HG03469 (cell line): Measurements from ENCODE around the gene ZBTB32.
A peak's percentile ranks its signal among the peaks of the same experiment; 100 is the strongest.

ENCODE experiments used
- ATAC-seq: cut with Tn5 transposase; IDR thresholded peaks from one replicate; pipeline ENCODE4 v1.9.1; 2021; ENCODE audit warnings: mild to moderate bottlenecking, moderate library complexity, moderate number of reproducible peaks; ENCODE audit not compliant: unreplicated experiment

ZBTB32 gene

DNA sequence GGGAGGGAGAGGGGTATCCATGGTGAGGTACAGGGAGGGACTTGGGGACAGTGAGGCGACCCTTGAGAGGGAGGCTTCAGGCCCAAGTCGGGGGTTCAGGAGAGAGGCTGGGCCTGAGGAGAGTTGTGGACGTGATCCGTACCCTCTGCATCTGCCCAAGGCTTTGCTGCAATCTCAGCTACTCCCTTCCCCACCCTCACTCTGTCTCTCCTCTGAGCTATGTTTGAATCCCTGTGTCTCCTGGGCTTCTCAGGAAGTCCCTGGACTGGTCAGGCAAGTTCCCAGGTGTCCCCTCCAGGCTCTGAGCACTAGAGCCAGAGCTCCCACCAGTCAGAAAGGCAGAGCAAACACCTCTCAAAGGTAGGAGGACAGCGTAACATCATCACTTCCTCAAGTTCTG is 45.8 kb downstream of the ZBTB32 start:
- no peak for ATAC-seq

GRCh38 chr19:35751839-35752745 is 47.7 kb downstream of the ZBTB32 start:
- no peak for ATAC-seq

- ATAC-seq, result no peak
Observed at GRCh38 chr19:35752746-35753350, 48.5 kb downstream of the ZBTB32 start.

DNA sequence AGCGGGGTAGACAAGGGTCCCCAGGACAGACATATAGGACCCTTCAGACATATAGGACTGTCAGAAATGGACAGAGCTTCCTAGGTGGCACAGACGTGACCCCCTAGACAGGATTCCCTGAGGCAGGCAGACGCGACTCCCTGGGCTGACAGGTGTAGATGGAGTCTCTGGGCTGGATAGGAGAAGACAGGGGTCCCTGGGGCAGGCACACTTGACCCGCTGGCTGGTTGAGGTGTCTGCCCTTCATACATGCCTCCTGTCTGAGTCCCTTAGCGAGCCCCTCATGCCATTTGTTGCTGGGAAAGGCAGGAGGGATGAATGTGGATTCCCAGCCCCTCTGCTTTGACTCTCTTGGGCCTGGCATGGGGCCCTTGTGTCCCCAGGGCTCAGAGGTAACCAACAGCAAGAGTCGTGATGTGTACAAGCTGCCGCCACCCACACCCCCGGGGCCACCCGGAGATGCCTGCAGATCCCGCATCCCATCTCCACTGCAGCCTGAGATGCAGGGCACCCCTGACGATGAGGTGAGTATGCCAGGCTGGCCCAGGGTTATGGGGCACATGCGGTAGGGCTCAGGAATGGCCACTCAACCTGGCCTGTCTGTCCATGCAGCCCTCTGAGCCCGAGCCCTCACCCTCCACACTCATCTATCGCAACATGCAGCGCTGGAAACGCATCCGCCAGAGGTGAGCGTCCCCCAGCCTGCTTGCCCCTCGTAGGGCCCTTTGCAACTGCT is 49.4 kb downstream of the ZBTB32 start:
- ATAC-seq, result no peak

GRCh38 chr19:35754370-35755130 is 50.2 kb downstream of the ZBTB32 start:
- no peak for ATAC-seq

DNA sequence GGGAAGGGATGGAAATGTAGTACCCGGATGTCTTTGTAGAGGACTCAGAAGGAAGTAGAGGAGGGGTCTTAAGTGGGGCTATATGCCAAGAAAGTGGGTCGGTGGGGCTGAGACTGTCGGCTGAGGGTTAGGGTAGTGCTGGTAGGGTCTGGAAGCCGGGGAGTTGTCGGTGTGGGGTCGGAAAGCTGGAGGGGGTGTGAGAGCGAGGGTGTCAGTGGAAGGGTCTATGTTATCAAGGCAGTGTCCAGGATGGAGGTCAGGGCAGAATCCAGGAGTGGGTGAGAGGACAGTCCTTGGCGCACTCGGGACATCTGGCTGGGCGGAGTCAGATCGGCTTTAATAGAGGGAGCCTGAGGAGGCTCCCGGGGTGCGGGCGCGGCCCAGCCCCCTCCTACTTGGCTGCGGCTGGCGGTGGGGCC is 50.8 kb downstream of the ZBTB32 start:
- no peak for ATAC-seq

- no peak for ATAC-seq
Observed at GRCh38 chr19:35755550-35756376, 51.4 kb downstream of the ZBTB32 start.

DNA sequence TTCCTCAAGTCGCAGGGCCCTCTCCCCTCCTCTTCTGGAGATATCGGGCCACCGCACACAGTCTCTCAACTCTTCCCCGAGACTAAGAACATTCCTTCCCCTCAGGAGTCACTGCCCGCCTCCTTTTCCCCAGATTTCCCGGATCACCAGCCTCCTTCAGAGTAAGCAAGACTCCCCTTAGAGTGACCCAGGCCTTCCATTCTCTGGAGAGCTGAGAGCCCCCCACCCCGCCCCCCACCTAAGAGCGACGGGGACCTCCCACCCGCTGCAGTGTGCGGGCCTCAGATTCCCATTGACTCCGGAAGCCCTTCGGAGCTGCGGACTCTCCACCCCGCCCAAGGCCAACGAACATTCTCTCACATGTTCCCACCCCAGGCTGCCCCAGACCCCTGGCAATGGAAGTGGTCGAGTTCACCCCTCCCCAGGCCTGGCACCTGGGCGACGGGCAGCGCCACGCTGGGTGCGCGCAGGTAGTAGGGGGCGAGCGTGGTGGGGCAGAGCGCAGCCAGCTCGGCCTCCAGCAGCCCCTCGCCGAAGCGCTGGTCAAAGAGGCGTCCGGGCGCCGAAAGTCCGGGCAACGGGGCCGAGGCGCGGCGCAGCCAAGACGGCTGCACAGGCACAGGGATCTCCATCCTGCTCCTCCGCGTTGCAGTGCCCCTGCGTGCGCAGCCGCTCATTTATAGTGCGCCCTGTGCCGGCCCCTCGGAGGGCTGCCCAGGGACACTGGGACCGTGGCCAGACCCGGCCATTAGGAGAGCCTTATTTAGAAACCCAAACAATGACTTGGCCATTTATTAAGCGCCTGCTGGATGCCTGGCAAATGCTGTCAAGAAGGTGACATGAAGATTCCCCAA is 52.2 kb downstream of the ZBTB32 start, which contains the start of gene HSPB6:
HSPB6 (minus strand) TSS at position 653 of the 854 bp plus-strand sequence; CDS start at position 632, 21 bp downstream.
- ATAC-seq, result no peak

DNA sequence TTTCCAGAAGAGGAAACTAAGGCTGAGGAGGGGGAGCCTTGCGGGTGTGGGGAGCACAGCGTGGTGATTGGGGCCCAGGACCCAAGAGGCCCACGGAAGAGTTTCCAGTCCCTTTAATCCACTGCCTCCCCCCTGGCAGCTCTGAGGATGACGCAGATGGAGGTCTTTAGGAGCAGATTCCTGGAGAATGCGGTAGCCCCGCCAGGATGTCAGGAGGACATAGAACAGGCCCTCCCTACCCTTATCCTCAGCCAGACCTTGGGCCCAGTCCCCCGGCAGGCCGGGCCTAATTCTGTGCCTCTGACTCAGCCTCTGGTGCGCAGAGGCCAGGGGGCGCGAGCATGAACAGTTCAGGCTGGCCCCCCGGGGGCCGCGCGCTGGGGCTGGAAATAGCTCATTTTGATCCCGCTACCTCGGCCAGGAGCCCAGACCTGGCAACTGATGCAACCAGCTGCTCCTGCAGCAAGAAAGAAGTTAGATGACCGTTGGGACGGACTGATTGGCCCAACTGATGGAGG is 52.9 kb downstream of the ZBTB32 start:
- ATAC-seq, result no peak

DNA sequence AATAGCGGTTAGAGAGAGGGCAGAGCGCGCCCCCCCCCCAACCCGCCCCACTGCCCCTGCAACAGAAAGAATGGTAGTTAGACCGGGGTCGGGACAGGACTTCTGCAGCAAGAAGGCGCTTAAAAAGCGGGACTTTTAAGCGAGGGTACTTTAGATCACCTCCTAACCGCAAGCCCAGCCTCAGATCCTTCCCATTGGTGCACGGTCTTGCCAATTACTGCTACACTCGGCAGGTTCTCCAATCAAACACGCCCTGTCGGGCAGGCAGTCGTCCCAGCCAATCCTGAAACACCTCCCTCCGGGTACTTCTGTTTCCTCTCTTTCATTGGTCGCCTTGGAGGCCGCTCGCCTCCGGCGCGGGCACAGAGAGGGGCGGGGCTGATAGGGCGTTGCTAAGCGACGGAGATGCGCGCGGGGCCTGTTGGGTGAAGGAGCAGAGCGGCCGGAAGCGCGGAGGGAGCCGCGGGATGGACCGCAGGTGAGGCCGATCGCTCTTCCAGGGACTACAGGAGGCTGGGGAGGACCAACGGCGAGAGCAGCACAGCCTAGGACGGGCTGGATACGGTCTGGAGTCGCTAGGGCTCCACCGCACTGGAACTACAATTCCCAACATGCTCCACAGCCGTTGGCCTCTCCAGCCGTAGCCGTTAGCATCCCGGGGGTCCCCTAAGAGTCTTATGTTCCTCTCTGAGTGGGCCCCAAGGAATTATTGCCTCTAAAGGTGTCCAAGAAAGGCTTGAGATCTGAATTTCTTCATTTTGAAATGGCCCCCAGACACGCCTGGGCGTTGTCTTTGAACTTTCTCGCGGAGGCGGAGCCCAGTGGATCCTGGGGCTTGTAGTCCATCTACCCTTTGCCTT is 53.6 kb downstream of the ZBTB32 start, which contains the start of gene PROSER3:
PROSER3 (plus strand) TSS at position 428 of the 860 bp plus-strand sequence; CDS start at position 468, 40 bp downstream.
- ATAC-seq, result peak; percentile 92

DNA sequence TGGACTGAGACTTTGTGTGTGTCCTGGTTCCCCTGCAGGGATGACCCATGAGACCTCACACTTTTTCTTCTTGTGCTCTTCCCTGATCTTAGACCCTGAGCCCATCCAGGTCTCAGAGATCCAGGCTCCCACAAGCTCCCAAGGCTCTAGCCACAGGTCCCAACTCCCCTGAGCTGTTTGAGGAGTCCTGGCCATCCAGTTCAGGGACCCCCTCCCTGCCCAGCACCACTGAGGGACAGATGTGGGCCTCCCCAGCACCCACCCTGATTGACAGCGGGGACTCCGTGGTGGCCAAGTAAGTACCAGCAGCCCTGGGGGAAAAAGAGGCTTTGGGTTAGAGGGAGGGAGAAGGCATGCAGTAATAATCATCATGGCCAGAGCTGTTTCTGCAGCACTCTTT is 55.3 kb downstream of the ZBTB32 start:
- no peak for ATAC-seq

- ATAC-seq, result no peak
Observed at GRCh38 chr19:35760711-35761349, 56.5 kb downstream of the ZBTB32 start.

DNA sequence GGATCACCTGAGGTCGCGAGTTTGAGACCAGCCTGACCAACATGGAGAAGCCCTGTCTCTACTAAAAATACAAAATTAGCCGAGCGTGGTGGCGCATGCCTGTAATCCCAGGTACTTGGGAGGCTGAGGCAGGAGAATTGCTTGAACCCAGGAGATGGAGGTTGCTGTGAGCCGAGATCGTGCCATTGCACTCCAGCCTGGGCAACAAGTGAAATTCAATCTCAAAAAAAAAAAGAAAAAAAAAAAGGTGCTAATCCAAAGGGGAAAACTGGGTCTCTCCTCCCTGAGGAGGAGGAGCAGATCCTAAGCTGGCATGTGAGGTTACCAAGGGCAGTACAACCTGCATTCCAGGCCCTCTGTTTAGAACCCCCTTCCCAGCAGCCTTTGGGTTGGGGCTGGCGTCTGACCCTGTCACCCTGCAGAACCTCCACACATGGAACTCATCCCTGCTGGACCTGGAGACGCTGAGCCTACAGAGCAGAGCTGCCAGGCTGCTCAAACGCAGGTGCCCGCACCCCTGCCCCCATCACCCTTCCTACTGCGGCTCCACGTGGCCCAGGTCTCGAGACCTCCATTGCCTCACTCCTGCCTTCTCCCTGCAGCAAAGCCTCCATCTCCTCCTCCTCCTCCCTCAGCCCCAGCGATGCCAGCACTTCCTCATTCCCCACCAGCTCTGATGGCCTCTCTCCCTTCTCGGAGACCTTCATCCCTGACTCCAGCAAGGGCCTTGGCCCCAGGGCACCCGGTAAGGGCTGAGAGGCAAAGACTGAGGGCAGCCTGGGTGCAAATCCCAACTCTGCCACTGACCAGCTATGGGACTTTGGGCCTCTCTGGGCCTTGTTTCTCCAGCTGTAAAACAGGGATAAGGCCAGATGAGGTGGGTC is 60.3 kb downstream of the ZBTB32 start:
- ATAC-seq, result no peak
